Stimulated activated CD4-positive, alpha-beta T cell treated with anti-CD3 and anti-CD28 coated beads, TNF-alpha, amount 100 ng/mL, for 48 hours (primary cell): Measurements from ENCODE around the gene CGNL1.
A peak's percentile ranks its signal among the peaks of the same experiment; 100 is the strongest.

Source experiments
- DNase-seq, 3 donors: peaks; one replicate each; pipeline ENCODE4 v3.0.0-alpha.2; 2020; ENCODE audit warnings: low read depth in 3 of 3

Gene CGNL1

DNA sequence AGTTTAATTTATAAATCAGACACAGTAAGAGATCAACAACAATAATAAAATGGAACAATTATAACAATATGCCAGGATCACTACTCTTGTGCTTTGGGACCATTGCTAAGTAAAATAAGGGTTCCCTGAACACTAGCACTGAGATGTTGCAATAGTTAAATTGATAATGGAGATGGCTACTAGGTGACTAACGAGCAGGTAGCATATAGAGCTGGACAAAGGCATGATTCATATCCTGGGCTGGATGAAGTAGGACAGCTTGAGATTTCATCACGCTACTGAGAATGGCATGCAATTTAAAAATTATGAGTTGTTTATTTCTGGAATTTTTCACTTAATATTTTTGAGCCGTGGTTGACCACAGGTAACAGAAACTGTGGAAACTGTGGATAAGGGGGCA lies 194.7 kb downstream of the CGNL1 start:
- no peak for DNase-seq

DNA sequence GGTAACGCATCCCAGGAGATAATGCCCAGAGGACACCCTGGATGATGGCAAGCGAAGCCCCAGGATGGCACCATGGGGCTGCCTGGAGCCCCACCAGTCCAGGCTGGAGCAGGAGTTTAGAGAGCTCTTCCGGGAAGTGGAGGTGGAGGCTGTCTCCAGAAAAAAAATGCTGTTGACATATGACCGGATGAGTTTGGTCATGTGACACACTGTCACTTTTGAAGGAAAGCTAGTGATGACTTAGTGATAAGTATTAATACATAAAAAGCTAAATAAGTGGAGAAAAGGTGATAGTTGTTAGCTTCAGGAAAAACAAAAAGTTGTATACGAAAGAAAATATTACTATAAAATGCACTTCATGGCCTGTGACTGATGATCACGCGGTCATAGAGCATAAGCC lies 195.4 kb downstream of the CGNL1 start:
- DNase-seq = no peak

DNA sequence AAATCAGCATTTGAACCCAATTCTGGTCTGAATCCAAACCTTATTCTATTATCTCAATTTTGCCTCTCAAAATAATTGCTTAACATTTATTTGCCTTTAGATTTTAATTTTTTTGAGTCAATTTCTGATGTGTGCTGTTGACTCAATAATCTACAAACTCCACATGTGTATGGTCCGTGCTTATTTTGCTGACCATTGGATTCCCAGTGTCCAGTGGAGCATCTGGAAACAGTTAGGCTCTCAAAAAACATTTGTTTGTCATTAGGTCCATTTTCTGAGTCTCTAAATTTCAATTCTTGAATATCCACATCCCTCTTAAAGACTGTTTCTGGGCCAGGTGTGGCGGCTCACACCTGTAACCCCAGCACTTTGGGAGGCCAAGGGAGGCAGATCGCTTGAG lies 196.2 kb downstream of the CGNL1 start:
- DNase-seq = no peak

DNA sequence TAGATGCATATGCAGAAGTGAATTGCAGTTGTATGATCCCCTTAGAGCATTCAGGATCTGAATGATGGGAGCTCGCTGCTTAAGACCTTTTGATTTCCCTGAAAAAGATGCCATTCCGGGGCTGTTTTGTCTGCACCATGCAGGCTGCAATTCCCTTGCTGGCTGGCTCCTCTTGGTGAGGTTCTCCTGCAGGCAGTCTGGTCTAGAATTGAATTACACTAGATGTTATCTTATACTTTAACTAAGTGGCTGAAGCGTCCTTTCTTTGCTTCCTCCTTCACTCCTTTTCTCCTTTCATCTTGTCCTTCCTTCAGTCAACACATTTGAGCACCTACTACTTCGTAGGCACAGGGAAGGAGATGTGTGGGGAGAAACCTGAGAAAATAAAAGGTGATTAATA lies 196.8 kb downstream of the CGNL1 start:
- no peak for DNase-seq

DNA sequence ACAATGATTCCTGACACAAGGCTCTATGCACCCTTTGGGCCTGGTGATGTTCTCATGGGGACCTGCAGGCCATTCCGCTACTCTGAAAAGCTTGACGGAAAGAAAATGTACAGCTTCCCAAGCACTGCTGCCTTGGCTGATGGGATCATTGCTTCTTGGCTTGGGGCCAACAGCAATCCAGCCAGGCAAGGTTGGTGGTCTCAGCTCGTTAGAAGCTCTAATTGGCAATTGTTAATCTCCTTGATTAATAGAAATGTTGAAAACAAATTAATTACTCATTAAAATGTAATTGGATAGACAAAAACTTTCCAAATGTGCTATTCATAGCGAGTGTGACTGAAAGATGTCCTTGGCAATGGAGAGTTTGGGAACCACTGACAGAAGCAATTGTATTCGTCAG lies 199.1 kb downstream of the CGNL1 start:
- no peak for DNase-seq

DNA sequence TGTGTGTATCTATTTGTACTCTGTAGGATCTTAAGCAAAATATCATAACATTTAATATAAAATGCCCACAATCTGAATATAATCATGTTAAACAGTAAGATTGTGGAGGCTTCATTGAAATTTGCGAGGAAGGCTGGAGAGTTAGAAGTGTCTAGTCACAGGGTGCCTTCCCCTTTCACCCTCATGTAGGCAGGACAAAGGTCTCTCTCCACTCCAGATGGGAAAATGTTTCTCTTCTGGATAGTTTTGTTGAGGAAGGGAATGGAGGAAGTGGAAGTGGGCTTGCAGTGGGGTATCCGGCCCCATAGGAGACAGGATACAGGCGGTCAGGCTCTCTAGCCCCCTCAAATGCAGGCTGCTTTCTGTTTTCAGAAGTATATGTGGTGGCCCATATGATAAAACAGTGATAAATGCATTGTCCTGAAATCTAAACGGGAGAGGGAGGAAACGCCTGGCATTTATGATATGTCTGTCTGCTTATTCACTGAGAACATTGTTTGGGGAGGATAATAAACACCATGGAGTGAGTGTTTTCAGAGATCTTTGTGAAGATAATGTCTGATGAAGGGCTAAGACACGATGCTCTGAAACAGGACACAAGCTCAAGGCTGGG lies 202.1 kb downstream of the CGNL1 start:
- DNase-seq = no peak

DNA sequence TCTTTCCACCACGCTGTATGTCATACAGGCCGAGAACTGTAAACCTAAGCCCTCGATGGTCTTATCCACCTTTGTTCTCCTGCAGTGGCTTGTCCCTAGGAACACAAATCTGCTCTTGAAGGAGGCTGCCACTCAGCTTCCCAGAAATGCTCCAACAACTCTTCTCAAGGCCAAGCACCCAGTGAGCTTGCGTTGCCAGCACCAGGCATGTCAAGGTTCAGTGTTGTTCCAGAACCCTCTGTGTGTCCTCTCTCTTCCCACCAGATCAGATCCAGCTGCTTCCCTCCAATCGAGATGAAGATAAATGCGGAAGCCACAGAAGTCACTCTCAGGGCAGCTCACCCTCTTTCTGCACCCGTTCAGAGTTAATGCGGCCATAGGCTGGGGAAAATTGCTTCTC lies 204.1 kb downstream of the CGNL1 start:
- DNase-seq = no peak

DNA sequence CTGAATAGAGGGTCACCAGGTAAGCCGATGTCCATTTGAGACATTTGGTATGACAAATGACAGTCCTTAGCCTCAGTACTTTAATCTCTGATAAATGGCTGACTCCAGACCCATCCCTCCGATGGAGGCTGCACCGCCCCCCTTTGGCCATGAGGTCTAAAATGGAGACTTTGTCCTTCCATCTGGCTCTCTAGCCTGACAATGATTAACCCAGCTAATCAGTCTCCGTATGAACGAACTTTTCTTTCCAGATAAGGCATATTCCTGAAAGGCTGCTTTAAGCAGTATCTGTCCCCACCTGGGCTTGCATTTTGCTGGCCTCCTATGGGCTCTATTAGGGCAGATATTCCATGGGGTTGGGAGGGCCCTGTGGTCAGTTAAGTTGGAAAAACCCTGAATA lies 204.6 kb downstream of the CGNL1 start:
- no peak for DNase-seq

DNA sequence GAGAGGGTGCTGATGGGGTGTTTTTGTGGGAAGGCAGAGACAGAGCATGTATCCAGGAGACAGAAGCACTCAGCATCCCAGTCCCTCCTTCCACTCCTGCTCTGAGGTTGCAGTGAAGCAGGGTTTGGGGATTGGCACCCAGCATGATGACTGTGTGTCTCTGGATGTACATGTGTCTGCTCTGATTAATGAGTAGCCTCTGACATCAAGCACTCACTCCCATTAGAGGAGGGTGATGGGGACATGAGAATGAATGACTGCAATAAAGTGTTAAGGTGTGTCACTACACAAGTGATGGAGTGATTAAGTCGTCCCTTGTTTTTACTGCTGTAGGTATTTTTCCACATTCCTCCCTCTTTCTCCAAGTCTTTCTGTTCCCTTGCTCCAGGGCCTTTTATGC lies 205.8 kb downstream of the CGNL1 start:
- no peak for DNase-seq

DNA sequence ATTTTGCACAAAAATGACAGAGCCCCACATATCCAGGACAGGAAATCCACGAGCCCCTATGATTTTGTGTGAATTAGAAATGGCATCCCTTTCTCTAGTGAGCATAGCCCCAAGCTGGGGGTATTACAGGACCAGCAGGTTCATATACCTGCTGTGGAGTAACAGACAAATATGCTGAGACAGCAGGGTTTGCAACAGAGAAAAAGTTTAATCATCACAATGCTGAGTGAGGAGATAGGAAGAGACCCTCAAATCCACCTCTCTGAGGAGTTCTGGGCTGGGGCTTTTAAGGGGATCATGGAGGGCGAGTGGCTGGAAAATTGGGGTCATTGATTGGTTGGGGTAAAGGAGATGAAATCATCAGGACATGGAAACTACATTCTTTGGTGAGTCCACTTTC lies 207.0 kb downstream of the CGNL1 start:
- no peak for DNase-seq

DNA sequence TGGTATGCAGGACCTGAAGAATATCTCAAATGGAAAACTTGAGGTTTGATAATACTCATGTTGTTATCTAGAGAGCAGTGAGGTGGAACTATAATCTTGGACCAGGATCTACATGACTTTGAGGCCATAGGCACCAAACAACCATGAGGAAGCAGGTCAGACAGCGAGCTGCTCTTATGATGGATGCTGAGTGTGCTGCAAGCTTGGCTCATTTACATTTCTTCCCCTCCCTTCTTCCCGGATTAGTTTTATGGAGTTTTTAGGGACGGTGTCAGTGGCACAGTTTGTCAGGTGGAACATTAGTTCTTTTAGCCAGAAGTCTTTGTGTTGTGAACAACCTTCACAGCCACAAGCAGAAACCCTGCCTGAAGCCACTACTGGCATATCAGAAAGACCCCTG lies 207.4 kb downstream of the CGNL1 start:
- DNase-seq = no peak

DNA sequence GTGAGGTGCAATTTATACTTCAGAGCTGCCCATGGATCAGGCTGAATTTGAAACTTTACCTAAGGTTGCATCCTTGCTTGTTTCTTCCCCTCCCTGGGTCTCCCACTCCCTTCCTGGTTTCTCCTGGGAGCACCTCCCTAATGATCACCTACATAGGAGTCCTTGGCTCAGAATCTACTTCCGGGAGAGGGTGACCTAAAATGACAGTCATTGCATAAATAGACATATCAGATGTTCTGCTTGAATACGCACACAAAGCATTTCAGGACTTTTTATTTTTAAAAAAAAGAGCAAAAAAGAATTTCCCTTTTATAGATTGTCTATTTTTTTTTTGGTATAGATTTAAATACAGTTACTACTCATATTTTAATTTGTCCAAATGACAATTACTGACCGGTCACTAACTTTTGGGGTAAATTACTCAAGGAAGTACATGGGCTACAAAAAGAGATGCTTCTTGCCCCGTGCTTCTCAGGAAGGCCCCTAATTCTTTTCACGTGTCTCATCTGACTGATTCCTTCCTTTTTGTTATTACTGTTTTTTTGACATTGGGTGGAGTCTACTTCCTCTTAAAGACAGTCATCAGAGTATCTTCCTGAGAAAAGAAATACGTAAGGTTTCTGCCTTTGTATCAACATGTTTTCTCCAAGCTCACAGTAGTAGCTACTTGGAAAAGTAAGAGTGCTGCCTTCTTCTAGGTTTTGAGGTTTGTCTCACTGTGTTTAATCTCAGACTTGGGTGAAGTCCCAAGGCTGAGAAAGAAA lies 210.5 kb downstream of the CGNL1 start:
- DNase-seq = no peak

DNA sequence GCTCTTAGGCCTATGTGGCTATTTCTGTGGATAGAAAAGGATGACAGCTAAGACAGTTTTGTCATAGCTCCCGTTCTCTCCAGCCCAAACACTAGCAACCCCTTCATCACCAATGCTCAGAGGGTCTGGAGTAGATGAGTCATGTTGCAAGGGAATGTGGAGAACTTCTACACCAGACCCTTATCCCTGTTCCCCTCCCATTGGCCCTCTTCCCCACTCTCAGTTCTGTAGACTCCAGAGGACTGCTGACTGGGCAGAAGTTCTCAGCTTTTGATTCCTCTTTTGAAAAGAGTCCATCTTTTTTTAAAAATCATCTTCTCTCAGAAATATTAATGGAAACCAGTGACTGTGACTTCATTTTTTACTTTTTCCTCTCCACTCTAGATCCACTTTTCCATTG lies 213.0 kb downstream of the CGNL1 start:
- no peak for DNase-seq

DNA sequence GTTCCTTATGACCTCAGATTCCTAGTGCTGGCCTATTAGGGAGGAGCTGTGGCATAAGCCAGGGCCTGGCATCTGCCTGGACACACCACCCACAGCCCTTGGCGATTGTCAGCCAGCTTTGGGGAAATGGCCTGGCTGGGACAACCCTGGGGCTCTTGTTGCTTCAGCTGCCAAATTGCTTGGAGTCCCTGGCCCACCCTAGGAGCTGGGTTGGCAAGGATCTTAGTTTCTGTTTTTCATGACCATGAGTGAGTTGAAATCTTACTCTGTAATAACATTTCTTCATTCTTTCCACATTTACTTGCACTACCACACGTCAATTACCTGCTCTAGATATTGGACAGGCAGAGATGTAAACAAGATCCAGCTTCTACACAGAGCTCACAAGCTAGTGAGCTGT lies 213.4 kb downstream of the CGNL1 start:
- DNase-seq = no peak

DNA sequence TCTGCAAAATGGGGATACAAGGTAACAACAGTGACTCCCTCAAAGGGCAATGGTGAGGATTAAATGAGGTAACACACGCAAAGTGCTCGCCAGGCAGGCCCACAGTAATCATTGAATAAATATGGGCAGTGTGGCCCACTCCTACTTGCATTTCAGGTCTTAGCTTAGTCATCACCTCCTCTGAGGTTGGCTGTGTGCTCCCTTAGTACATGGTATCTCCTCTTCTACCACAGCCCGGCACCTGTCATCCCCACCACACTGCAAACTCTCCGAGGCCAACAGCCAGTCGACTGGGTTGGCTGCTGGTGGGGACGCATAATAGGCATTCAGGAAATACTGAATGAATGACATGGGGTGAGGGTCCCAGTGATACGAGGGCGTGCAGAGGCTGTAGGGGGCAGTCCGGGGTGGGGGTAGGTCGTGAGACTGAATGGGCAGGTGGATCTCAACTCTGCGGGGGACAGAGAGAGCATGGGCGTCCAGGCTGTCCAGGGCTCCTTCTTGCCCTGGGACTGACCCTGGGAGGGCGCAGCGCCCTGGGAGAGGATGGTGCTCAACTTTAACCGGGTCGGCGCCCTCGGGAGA lies 215.0 kb downstream of the CGNL1 start:
- DNase-seq = peak in 1 of 3 donors; percentile 7

DNA sequence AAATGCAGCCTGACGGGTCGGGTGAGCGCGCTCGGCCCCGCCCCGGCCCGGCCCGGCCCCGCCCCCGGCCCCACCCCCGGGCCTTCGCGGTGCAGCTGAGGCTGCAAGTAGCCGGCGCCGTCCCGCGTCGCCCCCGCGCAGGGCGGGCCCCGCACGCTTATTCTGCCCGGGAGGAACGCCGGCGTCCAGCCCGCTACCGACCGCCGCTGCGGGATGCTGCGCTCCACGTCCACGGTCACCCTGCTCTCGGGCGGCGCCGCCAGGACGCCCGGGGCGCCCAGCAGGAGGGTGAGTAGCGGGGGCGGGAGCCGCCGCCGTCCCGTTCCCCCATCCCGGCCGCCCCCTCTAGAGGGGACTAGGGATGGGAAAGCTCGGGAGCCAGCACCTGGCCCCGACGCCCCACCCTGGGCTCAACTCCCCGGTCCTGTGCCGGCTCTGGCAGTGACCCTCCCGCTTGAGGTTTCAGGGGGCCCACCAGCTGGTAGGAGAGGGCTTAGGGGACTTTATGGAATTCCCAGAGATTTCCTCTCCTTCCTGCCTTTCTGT lies 215.6 kb downstream of the CGNL1 start, which contains the start of gene MYZAP:
MYZAP (plus strand) TSS at position 83 of the 546 bp plus-strand sequence; CDS start at position 214, 131 bp downstream.
- peak; percentile 2 to 29 (median 23) for DNase-seq

DNA sequence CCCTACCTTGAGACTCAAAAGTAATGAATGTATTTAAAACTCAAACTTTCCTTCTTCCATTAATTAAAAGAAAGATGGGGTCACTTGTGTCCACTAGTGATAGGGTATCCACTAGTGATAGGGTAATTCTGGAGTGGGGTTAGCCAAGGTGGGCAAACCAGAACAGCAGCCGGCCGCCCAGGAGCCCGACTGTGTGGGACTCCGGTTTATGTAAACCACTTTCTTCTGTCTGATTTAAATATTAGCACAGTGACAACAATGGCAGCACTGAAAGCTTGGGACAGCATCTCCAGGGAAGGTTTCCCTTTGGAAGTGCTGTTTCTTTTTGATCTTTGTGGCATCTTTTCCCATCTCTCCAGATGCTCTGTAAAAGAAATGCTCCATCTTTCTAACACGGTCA lies 216.1 kb downstream of the CGNL1 start:
- no peak for DNase-seq

DNA sequence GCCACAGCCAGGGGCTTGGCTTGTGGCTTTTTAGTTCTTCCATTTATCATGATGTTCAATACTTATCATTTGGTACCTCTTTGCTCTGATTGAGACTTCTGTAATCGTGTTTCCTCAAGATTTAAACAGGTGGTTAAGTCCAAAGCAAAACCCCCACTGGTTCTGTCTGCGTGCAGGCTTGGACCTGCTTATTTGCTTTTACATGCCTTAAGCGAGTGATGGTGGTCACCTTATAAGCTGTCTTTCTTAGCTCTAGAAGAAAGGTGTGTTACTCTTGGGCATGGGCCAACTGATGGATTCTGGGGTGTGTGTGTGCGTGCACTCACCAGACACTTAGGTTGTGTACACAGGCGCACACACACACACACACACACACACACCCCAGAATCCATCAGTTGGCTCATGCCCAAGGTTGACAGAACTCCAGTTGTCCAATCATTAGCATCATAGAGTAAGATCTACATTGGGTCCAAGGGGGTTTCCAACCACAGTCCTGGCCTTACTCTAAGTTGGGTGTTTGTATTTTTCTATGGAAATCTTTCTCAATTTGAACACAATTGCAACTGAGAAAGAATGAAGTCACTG lies 216.6 kb downstream of the CGNL1 start:
- DNase-seq = no peak

DNA sequence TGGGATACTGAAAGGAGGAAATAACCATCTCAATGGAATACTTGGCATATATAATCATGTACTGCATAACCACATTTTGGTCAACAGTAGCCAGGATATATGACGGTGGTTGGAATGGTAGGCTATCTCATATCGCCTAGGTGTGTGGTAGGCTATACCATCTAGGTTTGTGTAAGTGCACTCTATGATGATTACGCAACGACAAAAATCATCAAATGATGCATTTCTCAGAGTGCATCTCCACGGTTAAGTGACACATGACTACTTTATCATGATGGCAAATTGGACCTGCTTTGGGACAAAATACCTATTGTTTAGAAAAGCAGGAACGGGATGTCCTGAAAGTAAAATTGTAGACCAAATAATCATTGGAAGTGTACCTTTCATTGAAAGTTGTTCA lies 218.2 kb downstream of the CGNL1 start:
- no peak for DNase-seq

DNA sequence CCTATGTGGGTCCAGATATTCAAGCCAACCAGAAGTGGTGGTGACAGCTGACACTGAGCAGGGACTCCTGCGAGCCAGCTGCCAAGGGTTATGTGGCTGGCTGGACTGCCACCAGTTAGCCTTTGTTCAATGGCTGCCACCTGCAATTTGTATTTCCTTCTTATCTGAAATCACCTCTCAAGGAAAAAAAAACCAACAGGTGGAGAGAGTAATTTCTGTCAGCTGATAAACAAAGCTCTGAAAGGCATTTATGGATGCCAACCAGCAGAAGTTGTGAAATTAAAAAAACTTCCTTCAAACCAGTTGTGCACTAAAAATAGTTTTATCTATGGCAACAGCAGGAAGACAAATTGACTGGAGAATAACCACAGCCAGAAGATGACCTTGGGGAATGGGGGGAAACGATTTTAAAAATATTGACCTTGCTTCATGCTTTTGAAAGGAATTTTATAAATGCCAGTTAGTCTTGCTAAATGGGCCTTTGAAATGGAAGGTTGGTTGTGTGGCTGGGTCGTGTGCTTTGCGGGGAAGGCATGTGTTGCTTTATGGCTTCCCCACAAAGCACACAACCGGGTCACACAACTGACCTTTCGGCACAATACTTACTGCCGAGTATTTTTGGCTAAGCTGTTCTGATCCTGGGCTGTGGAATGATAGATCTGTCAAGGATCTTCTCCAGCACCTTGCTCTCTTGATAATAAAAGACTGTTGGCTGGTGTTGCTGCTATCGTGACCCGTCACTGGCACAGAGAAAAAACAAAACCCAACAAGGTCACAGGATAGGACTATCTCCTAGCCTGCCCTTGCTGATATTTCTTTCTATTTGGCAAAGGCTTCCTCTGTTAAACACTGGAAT lies 218.9 kb downstream of the CGNL1 start:
- no peak for DNase-seq

DNA sequence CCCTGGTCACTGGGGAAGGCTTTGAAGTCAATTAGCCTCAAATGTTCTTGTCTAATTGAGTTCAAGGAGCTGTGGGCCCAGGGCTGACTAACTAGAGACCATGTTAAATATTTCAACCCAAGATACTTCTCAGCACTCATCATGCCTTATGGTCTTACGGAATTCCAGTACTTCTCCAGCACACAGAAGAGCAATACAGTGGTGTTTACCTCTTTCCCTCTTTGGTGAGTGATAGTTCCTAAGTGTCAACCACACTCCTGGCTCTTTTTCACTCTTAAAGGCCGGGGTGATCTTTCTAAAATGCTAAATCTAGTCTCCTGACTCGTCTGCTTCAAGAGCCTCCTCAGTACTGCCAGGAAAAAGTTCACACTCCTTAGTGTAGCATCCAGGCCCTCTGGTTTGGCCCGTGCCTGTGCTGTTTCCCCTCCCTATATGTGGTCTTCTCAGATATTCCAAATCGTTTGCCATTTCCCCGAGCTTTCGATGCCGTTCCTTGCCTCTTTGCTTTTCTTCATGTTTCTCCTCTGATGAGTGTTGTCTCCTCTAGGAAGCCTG lies 220.1 kb downstream of the CGNL1 start:
- no peak for DNase-seq
